HEK293 (cell line): ENCODE data around the gene RAPGEF5.

ENCODE experiments used
- CTCF ChIA-PET: fragments of 350-600 bp; formaldehyde crosslinking; extraction: SDS; loops from one replicate; lab custom pipeline; 2021; ENCODE audit warnings: antibody characterized with exemption; lab: Yijun Ruan, JAX
- POLR2A ChIA-PET: fragments of 300-600 bp; formaldehyde crosslinking; extraction: SDS; loops from one replicate; lab custom pipeline; 2020; ENCODE audit warnings: antibody characterized with exemption, inconsistent platforms; lab: Yijun Ruan, JAX
- H3K27ac ChIP-seq: fragments of 200-500 bp; sonication (Bioruptor generic); 2 replicates; pipeline ENCODE4 v1.5.1; 2014; ENCODE audit warnings: low read depth, low read length, control low read depth, inconsistent platforms; ENCODE audit errors: extremely low read depth
- H3K36me3 ChIP-seq, 2 experiments: fragments of 200-500 bp in 1 of 2; sonication (Bioruptor generic) in 1 of 2; 1 replicate in 1 of 2; 2 replicates in 1 of 2; pipeline ENCODE4 v1.5.1; 2014 to 2017; ENCODE audit warnings: inconsistent platforms in 2 of 2, low read length in 2 of 2; ENCODE audit not compliant: control insufficient read depth in 2 of 2, insufficient read depth in 1 of 2
- H3K4me1 ChIP-seq: fragments of 200-500 bp; sonication (Bioruptor generic); 2 replicates; pipeline ENCODE4 v1.5.1; 2014; ENCODE audit warnings: mild to moderate bottlenecking, low read length, inconsistent platforms; ENCODE audit not compliant: control insufficient read depth, insufficient read depth
- H3K4me3 ChIP-seq: 2 replicates; pipeline ENCODE4 v1.5.1; 2011; ENCODE audit warnings: low read depth, mild to moderate bottlenecking, control low read depth, low read length, moderate library complexity
- H3K9me3 ChIP-seq: fragments of 200-500 bp; sonication (Bioruptor generic); 2 replicates; pipeline ENCODE4 v1.5.1; 2014; ENCODE audit warnings: low read depth, low read length, inconsistent platforms; ENCODE audit not compliant: control insufficient read depth, insufficient read depth
- BCL11A ChIP-seq: fragments of 450-650 bp; formaldehyde crosslinking; IDR thresholded peaks from 2 replicates; pipeline ENCODE4 v1.5.1; 2016; ENCODE audit warnings: low read depth, missing biosample characterization, missing genetic modification characterization
- HIC1 ChIP-seq: fragments of 450-650 bp; formaldehyde crosslinking; IDR thresholded peaks from 2 replicates; pipeline ENCODE4 v1.5.1; 2016; ENCODE audit warnings: missing biosample characterization, missing genetic modification characterization
- RBAK ChIP-seq: fragments of 450-650 bp; formaldehyde crosslinking; IDR thresholded peaks from 2 replicates; pipeline ENCODE4 v1.5.1; 2016; ENCODE audit warnings: missing biosample characterization, missing genetic modification characterization
- REPIN1 ChIP-seq: fragments of 450-650 bp; formaldehyde crosslinking; IDR thresholded peaks from 2 replicates; pipeline ENCODE4 v1.5.1; 2017; ENCODE audit warnings: missing biosample characterization, missing genetic modification characterization, low read depth
- REST ChIP-seq: fragments of 450-650 bp; formaldehyde crosslinking; IDR thresholded peaks from 2 replicates; pipeline ENCODE4 v1.5.1; 2016; ENCODE audit warnings: missing biosample characterization, missing genetic modification characterization
- ZBTB1 ChIP-seq: fragments of 450-650 bp; formaldehyde crosslinking; IDR thresholded peaks from 2 replicates; pipeline ENCODE4 v1.5.1; 2016; ENCODE audit warnings: missing biosample characterization, missing genetic modification characterization
- ZBTB17 ChIP-seq: fragments of 450-650 bp; formaldehyde crosslinking; IDR thresholded peaks from 2 replicates; pipeline ENCODE4 v1.5.1; 2016; ENCODE audit warnings: missing biosample characterization, missing genetic modification characterization
- ZBTB20 ChIP-seq: fragments of 450-650 bp; formaldehyde crosslinking; IDR thresholded peaks from 2 replicates; pipeline ENCODE4 v1.5.1; 2016; ENCODE audit warnings: missing biosample characterization, missing genetic modification characterization
- ZBTB44 ChIP-seq: fragments of 450-650 bp; IDR thresholded peaks from 2 replicates; pipeline ENCODE4 v1.5.1; 2018; ENCODE audit warnings: missing biosample characterization, mild to moderate bottlenecking, missing genetic modification characterization
- ZFP3 ChIP-seq: fragments of 450-650 bp; formaldehyde crosslinking; IDR thresholded peaks from 2 replicates; pipeline ENCODE4 v1.5.1; 2016; ENCODE audit warnings: low read depth, missing biosample characterization, missing genetic modification characterization
- ZIC2 ChIP-seq: fragments of 450-650 bp; formaldehyde crosslinking; IDR thresholded peaks from 2 replicates; pipeline ENCODE4 v1.5.1; 2016; ENCODE audit warnings: missing biosample characterization, missing genetic modification characterization
- ZNF140 ChIP-seq: fragments of 450-650 bp; formaldehyde crosslinking; IDR thresholded peaks from 2 replicates; pipeline ENCODE4 v1.5.1; 2016; ENCODE audit warnings: missing biosample characterization, missing genetic modification characterization
- ZNF146 ChIP-seq: fragments of 450-650 bp; formaldehyde crosslinking; IDR thresholded peaks from 2 replicates; pipeline ENCODE4 v1.5.1; 2016; ENCODE audit warnings: missing biosample characterization, missing genetic modification characterization
- ZNF202 ChIP-seq: fragments of 450-650 bp; formaldehyde crosslinking; IDR thresholded peaks from 2 replicates; pipeline ENCODE4 v1.5.1; 2016; ENCODE audit warnings: missing biosample characterization, missing genetic modification characterization, borderline replicate concordance
- ZNF23 ChIP-seq: fragments of 450-650 bp; formaldehyde crosslinking; IDR thresholded peaks from 2 replicates; pipeline ENCODE4 v1.5.1; 2016; ENCODE audit warnings: missing biosample characterization, missing genetic modification characterization, borderline replicate concordance
- ZNF26 ChIP-seq: fragments of 450-650 bp; formaldehyde crosslinking; IDR thresholded peaks from 2 replicates; pipeline ENCODE4 v1.5.1; 2016; ENCODE audit warnings: missing biosample characterization, missing genetic modification characterization
- ZNF292 ChIP-seq: fragments of 450-650 bp; formaldehyde crosslinking; IDR thresholded peaks from 2 replicates; pipeline ENCODE4 v1.5.1; 2016; ENCODE audit warnings: low read depth, missing biosample characterization, missing genetic modification characterization, borderline replicate concordance
- ZNF391 ChIP-seq: fragments of 450-650 bp; formaldehyde crosslinking; IDR thresholded peaks from 2 replicates; pipeline ENCODE4 v1.5.1; 2016; ENCODE audit warnings: low read depth, missing biosample characterization, missing genetic modification characterization, borderline replicate concordance
- ZNF423 ChIP-seq: fragments of 450-650 bp; formaldehyde crosslinking; IDR thresholded peaks from 2 replicates; pipeline ENCODE4 v1.5.1; 2016; ENCODE audit warnings: missing biosample characterization, missing genetic modification characterization
- ZNF473 ChIP-seq: fragments of 450-650 bp; formaldehyde crosslinking; IDR thresholded peaks from 2 replicates; pipeline ENCODE4 v1.5.1; 2017; ENCODE audit warnings: missing biosample characterization, missing genetic modification characterization
- ZNF514 ChIP-seq: fragments of 450-650 bp; formaldehyde crosslinking; IDR thresholded peaks from 2 replicates; pipeline ENCODE4 v1.5.1; 2016; ENCODE audit warnings: missing biosample characterization, missing genetic modification characterization
- ZNF558 ChIP-seq: fragments of 450-650 bp; formaldehyde crosslinking; IDR thresholded peaks from 2 replicates; pipeline ENCODE4 v1.5.1; 2016; ENCODE audit warnings: missing biosample characterization, missing genetic modification characterization
- ZNF560 ChIP-seq: fragments of 450-650 bp; formaldehyde crosslinking; IDR thresholded peaks from 2 replicates; pipeline ENCODE4 v1.5.1; 2017; ENCODE audit warnings: missing biosample characterization, missing genetic modification characterization, borderline replicate concordance
- ZNF596 ChIP-seq: fragments of 450-650 bp; IDR thresholded peaks from 2 replicates; pipeline ENCODE4 v1.5.0; 2018; ENCODE audit warnings: missing biosample characterization, mild to moderate bottlenecking, missing genetic modification characterization, moderate library complexity
- ZNF623 ChIP-seq: fragments of 450-650 bp; formaldehyde crosslinking; IDR thresholded peaks from 2 replicates; pipeline ENCODE4 v1.5.1; 2016; ENCODE audit warnings: missing biosample characterization, missing genetic modification characterization
- ZNF626 ChIP-seq: fragments of 450-650 bp; sonication (Bioruptor Pico); formaldehyde crosslinking; IDR thresholded peaks from 2 replicates; pipeline ENCODE4 v1.5.1; 2018; ENCODE audit warnings: missing biosample characterization, missing genetic modification characterization, inconsistent platforms

RAPGEF5 gene

GRCh38 chr7:22346383-22347107 is 10.4 kb downstream of the RAPGEF5 start (continued):
- no peak for TF ChIP-seq REST (tag by site-specific recombination)
- TF ChIP-seq ZFP3 (tag by site-specific recombination), result no peak
- TF ChIP-seq ZBTB20, result no peak
- no peak for TF ChIP-seq ZNF146 (tag by site-specific recombination)
- no peak for TF ChIP-seq ZNF626 (tag by site-specific recombination)
- TF ChIP-seq RBAK (tag by site-specific recombination), result no peak

- Histone ChIP-seq H3K4me1 (peaks cover 6% of the 10 kb centered on the region; the same call in 1 of the 2 replicates), H3K27ac (no peak overlapping the region), H3K9me3 (no peaks in the 10 kb centered on the region), H3K4me3 (no peak overlapping the region), H3K36me3 (no peaks in the 10 kb centered on the region)
- TF ChIP-seq ZNF391 (tag by site-specific recombination) (no peak), ZNF558 (tag by site-specific recombination) (no peak), ZNF23 (tag by site-specific recombination) (no peak), ZNF473 (tag by site-specific recombination) (no peak), HIC1 (tag by site-specific recombination) (no peak), REPIN1 (tag by site-specific recombination) (no peak), ZNF26 (tag by site-specific recombination) (no peak), BCL11A (tag by site-specific recombination) (no peak), ZBTB1 (tag by site-specific recombination) (no peak)
- ChIA-PET CTCF (no interaction called here), POLR2A (no interaction called here)
Observed at GRCh38 chr7:22344655-22345054, 12.3 kb downstream of the RAPGEF5 start.

GRCh38 chr7:22343612-22344011 is 13.3 kb downstream of the RAPGEF5 start:
- Histone ChIP-seq H3K27ac (no peak overlapping the region), H3K4me3 (no peak overlapping the region), H3K9me3 (no peaks in the 10 kb centered on the region), H3K36me3 (no peaks in the 10 kb centered on the region), H3K4me1 (peaks cover 6% of the 10 kb centered on the region; the same call in 1 of the 2 replicates)
- ChIA-PET CTCF (interaction anchor here (0.6 kb wide), 1 partner anchor 11 kb away, joined by 3 read pairs; no protein-coding TSS in a partner anchor), POLR2A (no interaction called here)
- no peak for TF ChIP-seq ZIC2 (tag by site-specific recombination)
- TF ChIP-seq REPIN1 (tag by site-specific recombination), result no peak
- TF ChIP-seq ZBTB17 (tag by site-specific recombination), result no peak
- no peak for TF ChIP-seq ZNF423 (tag by site-specific recombination)
- TF ChIP-seq ZNF596 (tag by site-specific recombination), result no peak
- TF ChIP-seq ZNF560 (tag by site-specific recombination), result no peak
- TF ChIP-seq ZNF514 (tag by site-specific recombination), result no peak
- TF ChIP-seq ZNF623, result no peak
- TF ChIP-seq ZBTB44 (tag by site-specific recombination), result no peak
- no peak for TF ChIP-seq ZNF292 (tag by site-specific recombination)
- no peak for TF ChIP-seq ZNF140
- no peak for TF ChIP-seq ZNF202 (tag by site-specific recombination)
